Body of pancreas (tissue), 4 donors: Measurements from ENCODE around the gene GRID2IP. TPM values are rescaled to one million over a fixed set of nuclear protein-coding genes. Genes with fewer than 3 reads are reported as not detected.
"Not testable (repeated sequence)": the region's sequence is repeated elsewhere in the genome, so short reads cannot be mapped to it uniquely, and the experiment has no call there.

Experiments used
- ATAC-seq: fragments of 150-250 bp; one replicate; pipeline ENCODE4 v1.9.1; 2016
- DNase-seq, 4 donors: peaks; one replicate each; pipeline ENCODE4 v3.0.0-alpha.2; 2019
- H3K27ac ChIP-seq, 4 donors: fragments of 200-600 bp; sonication (generic); 1 replicate in 3 of 4; 2 replicates in 1 of 4; pipeline versions ENCODE4 v1.5.1 to v1.6.1; 2016 to 2019; ENCODE audit warnings: mild to moderate bottlenecking in 1 of 4, mixed read lengths in 1 of 4, moderate library complexity in 1 of 4
- H3K27me3 ChIP-seq, 2 donors: fragments of 200-600 bp; sonication (generic); one replicate each; pipeline ENCODE4 v1.6.0; 2016; ENCODE audit warnings: mild to moderate bottlenecking in 1 of 2
- H3K36me3 ChIP-seq, 2 donors: fragments of 200-600 bp; sonication (generic); replicated peaks in 1 of 2; 2 replicates each; pipeline ENCODE4 v1.5.1; 2016; ENCODE audit warnings: low read depth in 2 of 2; ENCODE audit not compliant: insufficient read depth in 1 of 2
- H3K4me1 ChIP-seq: fragments of 200-600 bp; sonication (generic); one replicate; pipeline ENCODE4 v1.6.0; 2016
- H3K4me3 ChIP-seq, 2 donors: fragments of 200-600 bp; sonication (generic); 1 replicate in 1 of 2; 2 replicates in 1 of 2; pipeline ENCODE4 v1.5.1; 2016 to 2019
- H3K9me3 ChIP-seq, 3 donors: fragments of 200-600 bp; sonication (generic); 1 replicate in 2 of 3; 2 replicates in 1 of 3; pipeline ENCODE4 v1.5.1; 2016
- POLR2A ChIP-seq, 3 donors: fragments of 450-650 bp; IDR thresholded peaks; one replicate each; pipeline ENCODE4 v1.6.1; 2016; ENCODE audit warnings: antibody characterized with exemption in 3 of 3, mild to moderate bottlenecking in 2 of 3
- WGBS, 2 donors: methylation state at CpG; one replicate each; pipeline ENCODE4 v1.1.5; 2017; 5-methylcytosine and 5-hydroxymethylcytosine counted together
- intact Hi-C: fragments of 100-400 bp; cut with DNase I; formaldehyde crosslinking; loops from one replicate; pipeline ENCODE4 v1.15.1; 2023
- total RNA-seq, 2 donors: library from RNA; depleted of rRNA; stranded (reverse); fragments of >200 nt; gene quantifications; one replicate each; pipeline ENCODE4 v1.1.0, GENCODE V29; 2016
- TF ChIP-seq, protein P1 (sequence below), 7 experiments: fragments of 450-650 bp in 4 of 7; fragments of 200-600 bp in 3 of 7; sonication (generic) in 3 of 7; IDR thresholded peaks; one replicate each; pipeline ENCODE4 v1.5.1; 2016 to 2019; ENCODE audit warnings: antibody characterized with exemption in 7 of 7

The GRID2IP gene
- total RNA-seq, 2 donors from 2014 or later: 1.0 to 1.6 TPM

DNA sequence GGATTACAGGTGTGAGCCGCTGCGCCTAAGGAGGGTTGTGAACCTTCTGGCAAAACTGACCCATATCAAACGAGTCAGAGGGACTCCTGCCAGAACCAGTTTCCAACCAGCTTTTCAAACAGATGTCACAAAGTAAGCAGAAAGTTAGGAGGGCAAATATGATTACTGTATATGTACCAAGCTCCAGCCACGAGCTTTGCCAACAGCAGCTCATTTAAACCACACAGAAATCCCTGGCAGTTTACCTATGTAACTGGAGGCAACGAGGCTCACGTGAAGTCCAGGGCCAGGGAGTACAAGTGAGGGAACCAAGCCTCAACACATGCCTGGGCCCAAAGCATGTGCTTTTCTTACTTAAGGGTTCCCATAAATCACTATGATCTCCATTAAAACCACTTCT lies 91.0 kb downstream of the GRID2IP start:
- Histone ChIP-seq H3K9me3 (no peaks in the 10 kb centered on the region), H3K27me3 (no peaks in the 10 kb centered on the region), H3K27ac (peak overlapping the region; percentile 11 to 54 (median 28)), H3K4me3 (no peak overlapping the region), H3K4me1 (peaks cover 16% of the 10 kb centered on the region), H3K36me3 (peaks cover 0 to 14% of the 10 kb centered on the region in 2 donors)
- peak; percentile 65 to 83 (median 82) for DNase-seq
- TF ChIP-seq POLR2A (IDR thresholded peaks at IDR 0.05): no peak
- TF ChIP-seq, protein P1, sequence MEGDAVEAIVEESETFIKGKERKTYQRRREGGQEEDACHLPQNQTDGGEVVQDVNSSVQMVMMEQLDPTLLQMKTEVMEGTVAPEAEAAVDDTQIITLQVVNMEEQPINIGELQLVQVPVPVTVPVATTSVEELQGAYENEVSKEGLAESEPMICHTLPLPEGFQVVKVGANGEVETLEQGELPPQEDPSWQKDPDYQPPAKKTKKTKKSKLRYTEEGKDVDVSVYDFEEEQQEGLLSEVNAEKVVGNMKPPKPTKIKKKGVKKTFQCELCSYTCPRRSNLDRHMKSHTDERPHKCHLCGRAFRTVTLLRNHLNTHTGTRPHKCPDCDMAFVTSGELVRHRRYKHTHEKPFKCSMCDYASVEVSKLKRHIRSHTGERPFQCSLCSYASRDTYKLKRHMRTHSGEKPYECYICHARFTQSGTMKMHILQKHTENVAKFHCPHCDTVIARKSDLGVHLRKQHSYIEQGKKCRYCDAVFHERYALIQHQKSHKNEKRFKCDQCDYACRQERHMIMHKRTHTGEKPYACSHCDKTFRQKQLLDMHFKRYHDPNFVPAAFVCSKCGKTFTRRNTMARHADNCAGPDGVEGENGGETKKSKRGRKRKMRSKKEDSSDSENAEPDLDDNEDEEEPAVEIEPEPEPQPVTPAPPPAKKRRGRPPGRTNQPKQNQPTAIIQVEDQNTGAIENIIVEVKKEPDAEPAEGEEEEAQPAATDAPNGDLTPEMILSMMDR (IDR thresholded peaks at IDR 0.05): no peak
- intact Hi-C loops: no loop called here
- peak; percentile 92 for ATAC-seq
- WGBS, 2 donors: 47% methylated on average over 6 of the region's 6 CpGs; no CpG with 5 or more reads in 1 of the 2 donors

DNA sequence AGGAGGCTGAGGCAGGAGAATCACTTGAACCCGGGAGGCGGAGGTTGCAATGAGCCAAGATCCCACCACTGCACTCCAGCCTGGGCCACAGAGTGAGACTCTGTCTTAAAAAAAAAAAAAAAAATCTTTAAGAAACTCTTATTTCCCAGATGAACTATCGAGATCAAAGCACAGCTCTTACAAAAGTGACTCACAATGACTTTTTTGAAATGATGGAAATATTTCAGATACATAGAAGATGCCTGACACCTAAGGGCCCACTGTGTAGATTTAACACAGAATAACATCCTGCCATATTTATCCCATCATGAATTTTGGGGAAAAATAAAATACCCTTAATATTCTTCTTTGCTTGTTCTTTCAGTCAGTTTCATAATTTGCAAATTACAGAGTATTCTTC lies 92.6 kb downstream of the GRID2IP start:
- H3K9me3 ChIP-seq, ATAC-seq, DNase-seq, H3K27ac ChIP-seq, H3K27me3 ChIP-seq, H3K4me3 ChIP-seq, intact Hi-C loops: not testable (repeated sequence)
- H3K4me1 ChIP-seq: peaks cover 16% of the 10 kb centered on the region
- WGBS, 2 donors: 71 to 83% methylated on average over 3 of the region's 3 CpGs
- peaks cover 0 to 14% of the 10 kb centered on the region in 2 donors for H3K36me3 ChIP-seq

DNA sequence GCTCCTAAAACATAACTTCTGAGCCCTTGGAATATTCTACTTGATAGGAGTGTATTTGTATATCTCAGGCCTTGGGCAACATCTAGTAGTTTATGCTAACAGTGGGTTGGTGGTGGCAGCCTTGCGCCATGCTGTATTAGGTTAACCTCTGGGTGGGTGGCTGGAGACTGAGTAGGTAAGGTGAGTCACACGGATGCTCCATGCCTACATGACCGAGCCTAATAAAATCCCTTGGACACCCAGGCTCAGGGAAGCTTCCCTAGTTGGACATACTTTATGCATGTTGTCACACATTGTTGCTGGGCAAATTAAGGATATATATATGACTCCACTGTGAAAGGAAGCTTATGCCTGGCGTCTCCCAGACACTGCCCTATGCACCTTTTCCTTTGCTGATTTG lies 97.5 kb downstream of the GRID2IP start:
- 73 to 74% methylated on average over 4 of the region's 4 CpGs for WGBS, 2 donors
- H3K27me3 ChIP-seq: no peaks in the 10 kb centered on the region
- H3K9me3 ChIP-seq: no peaks in the 10 kb centered on the region
- DNase-seq: no peak
- no peak overlapping the region for H3K4me3 ChIP-seq
- H3K27ac ChIP-seq: no peak overlapping the region
- ATAC-seq: no peak
- peaks cover 12% of the 10 kb centered on the region for H3K4me1 ChIP-seq
- TF ChIP-seq, protein P1 (IDR thresholded peaks at IDR 0.05): no peak
- TF ChIP-seq POLR2A (IDR thresholded peaks at IDR 0.05): no peak
- H3K36me3 ChIP-seq: no peaks in the 10 kb centered on the region
- intact Hi-C loops: no loop called here

DNA sequence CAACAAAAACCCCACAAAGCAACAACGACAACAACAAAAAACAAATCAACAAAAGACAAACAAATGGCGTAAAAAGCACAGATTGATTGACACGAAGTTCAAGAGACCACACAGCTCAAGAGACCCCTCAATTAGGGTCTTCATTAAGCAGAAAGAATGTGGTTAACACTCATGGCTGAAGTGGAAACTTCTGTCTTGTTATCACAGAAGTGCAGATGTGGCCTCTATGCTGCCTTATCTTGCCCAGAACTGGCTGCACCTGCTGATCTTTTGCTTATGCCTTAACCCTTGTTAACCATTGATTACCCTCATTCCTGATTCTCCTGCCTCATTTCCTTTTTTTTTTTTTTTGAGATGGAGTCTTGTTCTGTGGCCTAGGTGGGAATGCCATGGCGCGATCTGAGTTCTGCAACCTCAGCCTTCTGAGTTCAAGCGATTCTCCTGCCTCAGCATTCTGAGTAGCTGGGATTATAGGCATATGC lies 100.0 kb downstream of the GRID2IP start:
- peak in 2 of 4 donors; percentile 29 to 62 for DNase-seq
- peaks cover 18% of the 10 kb centered on the region for H3K4me1 ChIP-seq

DNA sequence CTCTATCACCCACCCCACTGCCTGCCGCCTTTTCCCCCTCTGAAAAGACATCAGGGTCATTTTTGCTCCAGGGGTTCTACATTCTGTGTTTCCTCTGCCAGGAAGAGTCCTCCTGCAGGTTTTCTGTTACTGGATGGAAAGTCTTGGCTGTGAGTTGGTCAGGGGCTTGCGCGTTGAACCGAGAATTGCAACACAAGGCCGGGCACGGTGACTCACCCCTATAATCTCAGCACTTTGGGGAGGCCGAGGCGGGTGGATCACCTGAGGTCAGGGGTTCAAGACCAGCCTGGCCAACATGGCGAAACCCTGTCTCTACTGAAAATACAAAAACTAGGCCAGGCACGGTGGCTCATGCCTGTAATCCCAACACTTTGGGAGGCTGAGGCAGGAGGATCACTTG lies 100.7 kb downstream of the GRID2IP start:
- intact Hi-C loops, H3K27me3 ChIP-seq, H3K4me3 ChIP-seq, ATAC-seq, H3K9me3 ChIP-seq, H3K36me3 ChIP-seq: not testable (repeated sequence)
- 50% methylated on average over 9 of the region's 10 CpGs; no CpG with 5 or more reads in 1 of the 2 donors for WGBS, 2 donors
- Histone ChIP-seq H3K4me1 (peaks cover 18% of the 10 kb centered on the region), H3K27ac (peak overlapping the region in 3 of 4 donors; percentile 17 to 60 (median 59))
- DNase-seq: peak in 2 of 4 donors; percentile 25 to 26

More for the DNA sequence above, 100.0 kb downstream of the GRID2IP start:
- Histone ChIP-seq H3K36me3 (no peaks in the 10 kb centered on the region), H3K4me3 (no peak overlapping the region), H3K27me3 (no peaks in the 10 kb centered on the region), H3K27ac (peak overlapping the region in 3 of 4 donors; percentile 17 to 60 (median 59)), H3K9me3 (no peaks in the 10 kb centered on the region)
- no peak for ATAC-seq
- WGBS, 2 donors: 48 to 59% methylated on average over 6 of the region's 6 CpGs
- intact Hi-C loops: no loop called here
- TF ChIP-seq POLR2A (IDR thresholded peaks at IDR 0.05): no peak
- TF ChIP-seq, protein P1 (IDR thresholded peaks at IDR 0.05): no peak

DNA sequence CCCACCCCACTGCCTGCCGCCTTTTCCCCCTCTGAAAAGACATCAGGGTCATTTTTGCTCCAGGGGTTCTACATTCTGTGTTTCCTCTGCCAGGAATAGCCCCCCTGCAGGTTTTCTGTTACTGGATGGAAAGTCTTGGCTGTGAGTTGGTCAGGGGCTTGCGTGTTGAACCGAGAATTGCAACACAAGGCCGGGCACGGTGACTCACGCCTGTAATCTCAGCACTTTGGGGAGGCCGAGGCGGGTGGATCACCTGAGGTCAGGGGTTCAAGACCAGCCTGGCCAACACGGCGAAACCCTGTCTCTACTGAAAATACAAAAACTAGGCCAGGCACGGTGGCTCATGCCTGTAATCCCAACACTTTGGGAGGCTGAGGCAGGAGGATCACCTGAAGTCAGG lies 101.4 kb downstream of the GRID2IP start:
- 65% methylated on average over 10 of the region's 11 CpGs; no CpG with 5 or more reads in 1 of the 2 donors for WGBS, 2 donors
- H3K36me3 ChIP-seq, ATAC-seq, H3K9me3 ChIP-seq, H3K4me3 ChIP-seq, H3K27me3 ChIP-seq, intact Hi-C loops: not testable (repeated sequence)
- DNase-seq: peak in 3 of 4 donors; percentile 38 to 40 (median 39)
- H3K4me1 ChIP-seq: peaks cover 18% of the 10 kb centered on the region
- H3K27ac ChIP-seq: peak overlapping the region in 2 of 4 donors; percentile 39 to 52
